Retinal pigment epithelial cell (primary cell): Measurements from ENCODE around the gene SYNRG.

Experiments
- DNase-seq: peaks from one replicate; pipeline ENCODE4 v3.0.0-alpha.2; 2010; ENCODE audit warnings: low read depth
- H3K4me3 ChIP-seq: 2 replicates; pipeline ENCODE4 v1.5.1; 2011; ENCODE audit warnings: mild to moderate bottlenecking, low read length, control low read depth, moderate library complexity
- CTCF ChIP-seq: conservative IDR thresholded peaks from 2 replicates; pipeline ENCODE4 v1.5.1; 2011; ENCODE audit warnings: low read depth, low read length, control low read depth, inconsistent platforms

Gene SYNRG

GRCh38 chr17:37485938-37486570, 123.2 kb downstream of the SYNRG start:
- no peak for TF ChIP-seq CTCF
- DNase-seq: no peak

GRCh38 chr17:37483311-37484039, 125.7 kb downstream of the SYNRG start:
- no peak for TF ChIP-seq CTCF
- H3K4me3 ChIP-seq: no peak overlapping the region
- no peak for DNase-seq

More at GRCh38 chr17:37485938-37486570, 123.2 kb downstream of the SYNRG start:
- no peak overlapping the region for H3K4me3 ChIP-seq

GRCh38 chr17:37481001-37481665, 128.1 kb downstream of the SYNRG start:
- no peak for DNase-seq
- H3K4me3 ChIP-seq: no peak overlapping the region

GRCh38 chr17:37480427-37480826, 128.8 kb downstream of the SYNRG start:
- no peak overlapping the region for H3K4me3 ChIP-seq
- TF ChIP-seq CTCF: no peak
- no peak for DNase-seq

More at GRCh38 chr17:37481001-37481665, 128.1 kb downstream of the SYNRG start:
- no peak for TF ChIP-seq CTCF

GRCh38 chr17:37479025-37479424, 130.2 kb downstream of the SYNRG start:
- H3K4me3 ChIP-seq: no peak overlapping the region
- TF ChIP-seq CTCF: no peak
- DNase-seq: no peak

GRCh38 chr17:37478187-37478586, 131.0 kb downstream of the SYNRG start:
- no peak overlapping the region for H3K4me3 ChIP-seq
- no peak for TF ChIP-seq CTCF
- DNase-seq: no peak
